H1 (cell line): ENCODE results near the gene MRPL22. TPM values are rescaled to one million over a fixed set of nuclear protein-coding genes. Genes with fewer than 3 reads are reported as not detected.
"Not testable (repeated sequence)": the region's sequence is repeated elsewhere in the genome, so short reads cannot be mapped to it uniquely, and the experiment has no call there.

Source experiments
- CTCF ChIA-PET: fragments of 300-600 bp; sonication (Branson Sonifier 250); formaldehyde crosslinking; loops from one replicate; lab custom pipeline; 2021; ENCODE audit not compliant: partially characterized antibody; lab: Charles Lee
- POLR2A ChIA-PET: fragments of 300-600 bp; sonication (Branson Sonifier 250); formaldehyde crosslinking; loops from one replicate; lab custom pipeline; 2021; ENCODE audit warnings: inconsistent platforms; ENCODE audit not compliant: partially characterized antibody; lab: Charles Lee
- DNase-seq, 2 experiments: peaks; one replicate each; pipeline versions ENCODE4 v3.0.0 to v3.0.0-alpha.2; 2010 to 2022; ENCODE audit warnings: low spot score in 2 of 2, low read depth in 1 of 2, mixed read lengths in 1 of 2
- FAIRE-seq: peaks from 2 replicates; lab custom pipeline; 2011; peaks lifted over from hg19 to GRCh38; lab: Jason Lieb, UNC
- H2AFZ ChIP-seq: 2 replicates; pipeline ENCODE4 v1.8.1; 2012; ENCODE audit warnings: low read length, inconsistent platforms
- H2AK5ac ChIP-seq: 2 replicates; pipeline ENCODE4 v1.6.1; 2013; ENCODE audit warnings: low read depth, low read length
- H2BK120ac ChIP-seq: replicated peaks from 2 replicates; pipeline ENCODE3; 2013; ENCODE audit warnings: low read depth, low read length, inconsistent platforms
- H2BK12ac ChIP-seq: 2 replicates; pipeline ENCODE4 v1.6.1; 2013; ENCODE audit warnings: low read depth, low read length
- H2BK15ac ChIP-seq: 2 replicates; pipeline ENCODE4 v1.6.1; 2013; ENCODE audit warnings: low read length
- H2BK20ac ChIP-seq: 2 replicates; pipeline ENCODE4 v1.6.1; 2013; ENCODE audit warnings: low read length
- H2BK5ac ChIP-seq: 2 replicates; pipeline ENCODE4 v1.6.1; 2013; ENCODE audit warnings: low read depth, low read length
- H3K14ac ChIP-seq: 2 replicates; pipeline ENCODE4 v1.6.1; 2013; ENCODE audit warnings: inconsistent platforms; ENCODE audit not compliant: insufficient read length
- H3K18ac ChIP-seq: 2 replicates; pipeline ENCODE4 v1.6.1; 2013; ENCODE audit warnings: low read length; ENCODE audit errors: extremely low read depth
- H3K23ac ChIP-seq: 2 replicates; pipeline ENCODE4 v1.6.1; 2013; ENCODE audit warnings: inconsistent platforms; ENCODE audit not compliant: insufficient read length
- H3K23me2 ChIP-seq: 2 replicates; pipeline ENCODE4 v1.6.1; 2013; ENCODE audit warnings: low read depth, low read length
- H3K27ac ChIP-seq: 2 replicates; pipeline ENCODE4 v1.6.1; 2011; ENCODE audit warnings: low read depth, low read length, inconsistent platforms
- H3K27me3 ChIP-seq, 4 experiments: replicated peaks in 1 of 4; 1 replicate in 1 of 4; 2 replicates in 3 of 4; pipeline versions ENCODE4 v1.6.1 to v1.8.1; 2011 to 2013; ENCODE audit warnings: low read length in 3 of 4, mild to moderate bottlenecking in 3 of 4, inconsistent platforms in 2 of 4, mixed read lengths in 2 of 4, moderate library complexity in 1 of 4; ENCODE audit not compliant: control insufficient read depth in 3 of 4, insufficient read depth in 3 of 4; ENCODE audit errors: extremely low read depth in 1 of 4
- H3K36me3 ChIP-seq, 4 experiments: 2 replicates each; pipeline versions ENCODE4 v1.6.1 to v1.8.1; 2011 to 2013; ENCODE audit warnings: mild to moderate bottlenecking in 4 of 4, low read length in 3 of 4, moderate library complexity in 2 of 4, control low read depth in 1 of 4, inconsistent platforms in 1 of 4; ENCODE audit not compliant: insufficient read depth in 4 of 4, control insufficient read depth in 2 of 4
- H3K4ac ChIP-seq: replicated peaks from 2 replicates; pipeline ENCODE3; 2013; ENCODE audit warnings: low read length, low read depth, mixed read lengths, inconsistent platforms; ENCODE audit not compliant: insufficient read length
- H3K4me1 ChIP-seq, 4 experiments: replicated peaks in 1 of 4; 1 replicate in 1 of 4; 2 replicates in 3 of 4; pipeline versions ENCODE4 v1.6.1 to v1.8.1; 2011 to 2013; ENCODE audit warnings: low read length in 3 of 4, inconsistent platforms in 2 of 4, mixed read lengths in 1 of 4; ENCODE audit not compliant: insufficient read depth in 4 of 4, control insufficient read depth in 3 of 4
- H3K4me2 ChIP-seq, 2 experiments: 2 replicates each; pipeline versions ENCODE4 v1.6.1 to v1.8.1; 2011 to 2013; ENCODE audit warnings: low read depth in 2 of 2, low read length in 2 of 2, control low read depth in 1 of 2, inconsistent platforms in 1 of 2, mild to moderate bottlenecking in 1 of 2; ENCODE audit not compliant: insufficient read depth in 1 of 2
- H3K4me3 ChIP-seq, 4 experiments: fragments of 200-600, 300-600 bp in 1 of 4; sonication (generic), shearing (Covaris generic), sonication (Bioruptor Twin) in 1 of 4; 2 replicates each; pipeline versions ENCODE4 v1.5.1 to v1.8.1; 2011 to 2016; ENCODE audit warnings: low read length in 4 of 4, low read depth in 3 of 4, control low read depth in 2 of 4, inconsistent platforms in 2 of 4, mild to moderate bottlenecking in 2 of 4, mixed read lengths in 1 of 4, moderate library complexity in 1 of 4; ENCODE audit not compliant: insufficient read depth in 2 of 4; ENCODE audit errors: extremely low read depth in 1 of 4
- H3K56ac ChIP-seq: replicated peaks from 2 replicates; pipeline ENCODE3; 2013; ENCODE audit warnings: low read depth, mild to moderate bottlenecking, mixed read lengths, low read length, inconsistent platforms; ENCODE audit not compliant: insufficient read length
- H3K79me1 ChIP-seq: 2 replicates; pipeline ENCODE4 v1.6.1; 2013; ENCODE audit warnings: low read depth, low read length, control low read depth
- H3K79me2 ChIP-seq, 2 experiments: 2 replicates each; pipeline versions ENCODE4 v1.6.1 to v1.8.1; 2012 to 2013; ENCODE audit warnings: low read length in 2 of 2, mild to moderate bottlenecking in 2 of 2, inconsistent platforms in 1 of 2; ENCODE audit not compliant: insufficient read depth in 2 of 2, control insufficient read depth in 1 of 2
- H3K9ac ChIP-seq, 4 experiments: replicated peaks in 1 of 4; 1 replicate in 1 of 4; 2 replicates in 3 of 4; pipeline versions ENCODE4 v1.6.1 to v1.8.1; 2011 to 2013; ENCODE audit warnings: low read depth in 3 of 4, low read length in 3 of 4, control low read depth in 2 of 4, mild to moderate bottlenecking in 2 of 4, moderate library complexity in 2 of 4, inconsistent platforms in 1 of 4; ENCODE audit errors: extremely low read depth in 1 of 4
- H3K9me3 ChIP-seq, 2 experiments: 2 replicates each; pipeline versions ENCODE4 v1.6.1 to v1.8.1; 2012 to 2013; ENCODE audit warnings: mild to moderate bottlenecking in 2 of 2, moderate library complexity in 2 of 2, control low read depth in 1 of 2, inconsistent platforms in 1 of 2, low read depth in 1 of 2, low read length in 1 of 2, mixed read lengths in 1 of 2; ENCODE audit not compliant: insufficient read depth in 2 of 2
- H4K20me1 ChIP-seq, 2 experiments: replicated peaks in 1 of 2; 2 replicates each; pipeline versions ENCODE3 to v1.8.1; 2011 to 2013; ENCODE audit warnings: inconsistent platforms in 2 of 2, low read length in 2 of 2, mild to moderate bottlenecking in 1 of 2; ENCODE audit not compliant: insufficient read depth in 2 of 2, control insufficient read depth in 1 of 2
- H4K5ac ChIP-seq: 2 replicates; pipeline ENCODE4 v1.6.1; 2013; ENCODE audit warnings: low read length, low read depth, mixed read lengths, inconsistent platforms; ENCODE audit not compliant: insufficient read length
- H4K8ac ChIP-seq: 2 replicates; pipeline ENCODE4 v1.8.0; 2013; ENCODE audit warnings: mild to moderate bottlenecking, moderate library complexity, low read length, inconsistent platforms; ENCODE audit not compliant: insufficient read depth; ENCODE audit errors: extremely low read depth
- H4K91ac ChIP-seq: replicated peaks from 2 replicates; pipeline ENCODE3; 2013; ENCODE audit warnings: low read length, mixed read lengths, inconsistent platforms; ENCODE audit not compliant: insufficient read length
- WGBS, 2 experiments: shearing (Covaris generic) in 1 of 2; methylation state at CpG; one replicate each; pipeline versions ENCODE4 v1.1.6 to v1.1.7; 2013 to 2015; ENCODE audit warnings: low lambda C conversion rate in 2 of 2, mixed read lengths in 2 of 2, inconsistent platforms in 1 of 2, low coverage in 1 of 2, missing lambda C conversion rate in 1 of 2; ENCODE audit not compliant: insufficient replicate concordance in 2 of 2, insufficient coverage in 1 of 2, insufficient read length in 1 of 2; ENCODE audit errors: extremely low coverage in 1 of 2, missing lambda C conversion rate in 1 of 2; 5-methylcytosine and 5-hydroxymethylcytosine counted together
- polyA plus RNA-seq, 7 experiments: library from polyadenylated mRNA; depleted of rRNA in 3 of 7; stranded (reverse) in 5 of 7; unstranded in 2 of 7; fragments of >200 nt in 5 of 7; fragments of 200-250 nt in 2 of 7; gene quantifications; 1 replicate in 5 of 7; 2 replicates in 1 of 7; 4 replicates in 1 of 7; pipeline versions ENCODE4 v1.2.1 to v1.2.3, GENCODE V29; 2011 to 2013; ENCODE audit warnings: missing spikeins in 2 of 7, mixed read lengths in 2 of 7
- total RNA-seq: library from RNA; stranded (reverse); fragmentation: NEBNext Ultra II Directional; extraction: Animal tissue kit (Norgen Biotek cat#: 25700); gene quantifications from 2 replicates; pipeline ENCODE4 v1.2.1, GENCODE V29; 2021

The MRPL22 gene
- total and polyA plus RNA-seq, 2 of the 8 experiments (the other 6 are each of a cell fraction or from before 2014, with no cell fraction given) = 46.8 to 65.6 TPM

DNA sequence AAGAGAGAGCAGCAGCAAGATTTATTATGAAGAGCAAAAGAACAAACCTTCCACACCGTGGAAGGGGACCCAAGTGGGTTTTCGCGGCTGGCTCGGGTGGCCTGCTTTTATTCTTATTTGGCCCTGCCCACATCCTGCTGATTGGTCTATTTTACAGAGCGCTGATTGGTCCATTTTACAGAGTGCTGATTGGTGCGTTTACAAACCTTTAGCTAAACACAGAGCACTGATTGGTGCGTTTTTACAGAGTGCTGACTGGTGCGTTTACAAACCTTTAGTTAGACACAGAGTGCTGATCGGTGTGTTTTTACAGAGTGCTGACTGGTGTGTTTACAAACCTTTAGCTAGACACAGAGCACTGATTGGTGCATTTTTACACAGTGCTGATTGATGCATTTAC, 35.2 kb downstream of the MRPL22 start:
- not testable (repeated sequence) for H3K14ac ChIP-seq, H3K9ac ChIP-seq, H3K4me1 ChIP-seq, H3K9me3 ChIP-seq, H4K5ac ChIP-seq, H3K4me3 ChIP-seq, H2BK5ac ChIP-seq, H4K91ac ChIP-seq, H2BK15ac ChIP-seq, H3K4ac ChIP-seq, H3K27ac ChIP-seq, H2AK5ac ChIP-seq, H3K4me2 ChIP-seq, H3K36me3 ChIP-seq, H2BK120ac ChIP-seq, H3K23me2 ChIP-seq, H2BK20ac ChIP-seq, DNase-seq, H2AFZ ChIP-seq, H3K23ac ChIP-seq, H2BK12ac ChIP-seq, H3K18ac ChIP-seq, H3K79me1 ChIP-seq, H3K79me2 ChIP-seq, FAIRE-seq, H3K56ac ChIP-seq, H4K20me1 ChIP-seq, H4K8ac ChIP-seq, H3K27me3 ChIP-seq
- ChIA-PET POLR2A (interaction anchor here (0.7 kb wide), 1 partner anchor 9 kb away, joined by 3 read pairs; no protein-coding TSS in a partner anchor), CTCF (interaction anchor here (0.8 to 18.4 kb wide), 4 partner anchors 9 to 285 kb away, joined by 4 to 471 read pairs (median 42); no protein-coding TSS in a partner anchor)
- 95% methylated on average over 8 of the region's 9 CpGs; no CpG with 5 or more reads in 1 of the 2 experiments for WGBS, 2 experiments
